Choroid plexus epithelial cell (primary cell): ENCODE data around the gene IFT27.

Experiments
- DNase-seq: peaks from one replicate; pipeline ENCODE4 v3.0.0-alpha.2; 2010; ENCODE audit warnings: low read depth
- H3K4me3 ChIP-seq: 2 replicates; pipeline ENCODE4 v1.5.1; 2011; ENCODE audit warnings: low read depth, mild to moderate bottlenecking, control low read depth, low read length, moderate library complexity
- CTCF ChIP-seq: conservative IDR thresholded peaks from 2 replicates; pipeline ENCODE4 v1.5.1; 2011; ENCODE audit warnings: low read depth, mild to moderate bottlenecking, control low read depth, inconsistent platforms, low read length, moderate library complexity

IFT27 gene

GRCh38 chr22:36783743-36784142, 7.8 kb upstream of the IFT27 start:
- H3K4me3 ChIP-seq = no peak overlapping the region
- no peak for DNase-seq
- TF ChIP-seq CTCF = no peak

GRCh38 chr22:36781656-36782627, 6.0 kb upstream of the IFT27 start:
- DNase-seq = peak; percentile 86
- peak; percentile 88 for TF ChIP-seq CTCF
- no peak overlapping the region for H3K4me3 ChIP-seq

- no peak overlapping the region for H3K4me3 ChIP-seq
- DNase-seq = no peak
- TF ChIP-seq CTCF = no peak
These were observed 2.1 kb upstream of the IFT27 start for GRCh38 chr22:36778020-36778419.

GRCh38 chr22:36776722-36777121, 803 bp upstream of the IFT27 start:
- H3K4me3 ChIP-seq = peak overlapping the region; percentile 35
- DNase-seq = no peak
- no peak for TF ChIP-seq CTCF

DNA sequence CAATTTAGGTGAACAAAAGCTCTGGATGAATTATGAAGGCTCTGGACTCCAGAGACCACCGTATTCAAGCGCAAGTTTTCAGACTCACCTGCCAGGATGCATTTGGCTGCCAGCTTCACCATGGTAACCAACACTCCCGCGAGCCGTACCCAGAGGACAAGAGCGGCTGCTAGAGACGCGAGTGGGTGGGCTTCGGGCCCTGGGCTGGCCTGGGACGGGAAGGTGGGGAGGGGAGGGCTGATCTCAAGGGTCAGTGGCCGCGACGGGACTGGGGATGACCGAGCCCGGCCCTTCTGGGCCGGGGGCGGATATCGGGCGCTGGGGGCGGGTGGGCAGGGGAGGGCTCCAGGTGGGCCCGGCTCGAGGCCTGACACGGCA, 344 bp downstream of the IFT27 start:
- DNase-seq = peak; percentile 22
- TF ChIP-seq CTCF = no peak
- peak overlapping the region; percentile 87 for H3K4me3 ChIP-seq

DNA sequence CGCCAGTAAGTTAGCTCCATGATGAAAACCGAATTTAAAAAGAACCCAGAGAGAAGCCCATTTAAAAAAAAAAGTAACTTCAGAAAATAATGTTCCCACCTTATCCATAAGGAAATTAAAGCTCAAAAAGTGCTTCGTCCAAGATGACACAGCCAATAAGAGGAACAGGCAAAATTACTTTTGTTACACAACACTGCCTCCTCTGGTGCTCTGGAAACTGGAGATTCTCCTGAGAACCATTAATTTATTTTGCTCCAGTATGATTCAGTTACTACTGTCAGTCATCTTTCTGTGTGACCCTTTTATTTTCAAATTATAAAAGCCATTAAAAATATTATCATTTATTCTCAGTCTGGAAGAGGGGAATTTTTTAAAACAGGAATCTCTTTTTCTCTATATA, 2.0 kb downstream of the IFT27 start:
- DNase-seq = peak; percentile 69
- peak; percentile 57 for TF ChIP-seq CTCF
- no peak overlapping the region for H3K4me3 ChIP-seq

GRCh38 chr22:36772451-36772850, 3.5 kb downstream of the IFT27 start:
- no peak for DNase-seq
- TF ChIP-seq CTCF = no peak
- H3K4me3 ChIP-seq = no peak overlapping the region
